ENCODE measurements around the gene FBXL22. TPM values are rescaled to one million over a fixed set of nuclear protein-coding genes. Genes with fewer than 3 reads are reported as not detected.

FBXL22 gene
- total RNA-seq, 1 donor from 2014 or later = 31.0 TPM

DNA sequence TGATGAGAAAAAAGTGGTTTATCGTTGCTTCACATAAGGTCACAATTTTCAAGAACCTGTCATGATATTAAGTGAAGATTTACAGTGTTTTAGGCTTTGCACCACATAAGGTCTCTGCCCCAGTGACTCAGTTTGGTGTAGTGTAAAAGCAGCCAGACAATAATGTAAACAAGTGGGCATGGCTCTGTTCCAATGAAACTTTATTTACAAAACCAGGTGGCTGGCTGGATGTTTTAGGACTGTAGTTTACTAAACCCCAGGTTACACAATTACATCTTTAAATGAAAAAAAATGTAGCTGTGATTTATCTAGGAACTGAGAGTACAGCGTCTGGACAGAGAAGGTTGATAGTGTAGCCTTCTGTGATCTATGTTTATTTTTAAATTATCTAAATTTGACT is 9.7 kb upstream of the FBXL22 start:
- DNase-seq (no peak), ATAC-seq (ENCODE audit: poor library complexity) (no peak)
- intact Hi-C loops (cut with DNase I) = no loop called here

DNA sequence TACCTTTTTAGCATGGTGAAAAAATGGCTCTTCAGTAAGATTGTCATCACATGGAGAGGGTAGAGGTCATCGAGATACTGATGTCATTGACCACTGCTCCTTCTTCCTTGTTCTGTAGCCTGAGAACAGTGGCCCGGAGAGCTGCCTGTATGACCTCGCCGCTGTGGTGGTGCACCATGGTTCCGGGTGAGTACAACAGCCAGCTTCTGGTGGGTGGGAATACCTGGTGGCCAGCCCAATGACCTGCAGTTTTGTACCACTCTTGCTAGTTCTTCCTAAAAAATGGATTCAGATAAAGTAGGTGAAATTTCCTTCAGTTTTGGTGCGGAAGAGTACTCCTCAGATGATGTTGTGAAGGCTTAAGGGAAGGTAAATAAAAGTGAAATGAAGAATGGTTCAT is 8.4 kb upstream of the FBXL22 start:
- intact Hi-C loops (cut with DNase I) = no loop called here
- DNase-seq (no peak), ATAC-seq (ENCODE audit: poor library complexity) (no peak)

DNA sequence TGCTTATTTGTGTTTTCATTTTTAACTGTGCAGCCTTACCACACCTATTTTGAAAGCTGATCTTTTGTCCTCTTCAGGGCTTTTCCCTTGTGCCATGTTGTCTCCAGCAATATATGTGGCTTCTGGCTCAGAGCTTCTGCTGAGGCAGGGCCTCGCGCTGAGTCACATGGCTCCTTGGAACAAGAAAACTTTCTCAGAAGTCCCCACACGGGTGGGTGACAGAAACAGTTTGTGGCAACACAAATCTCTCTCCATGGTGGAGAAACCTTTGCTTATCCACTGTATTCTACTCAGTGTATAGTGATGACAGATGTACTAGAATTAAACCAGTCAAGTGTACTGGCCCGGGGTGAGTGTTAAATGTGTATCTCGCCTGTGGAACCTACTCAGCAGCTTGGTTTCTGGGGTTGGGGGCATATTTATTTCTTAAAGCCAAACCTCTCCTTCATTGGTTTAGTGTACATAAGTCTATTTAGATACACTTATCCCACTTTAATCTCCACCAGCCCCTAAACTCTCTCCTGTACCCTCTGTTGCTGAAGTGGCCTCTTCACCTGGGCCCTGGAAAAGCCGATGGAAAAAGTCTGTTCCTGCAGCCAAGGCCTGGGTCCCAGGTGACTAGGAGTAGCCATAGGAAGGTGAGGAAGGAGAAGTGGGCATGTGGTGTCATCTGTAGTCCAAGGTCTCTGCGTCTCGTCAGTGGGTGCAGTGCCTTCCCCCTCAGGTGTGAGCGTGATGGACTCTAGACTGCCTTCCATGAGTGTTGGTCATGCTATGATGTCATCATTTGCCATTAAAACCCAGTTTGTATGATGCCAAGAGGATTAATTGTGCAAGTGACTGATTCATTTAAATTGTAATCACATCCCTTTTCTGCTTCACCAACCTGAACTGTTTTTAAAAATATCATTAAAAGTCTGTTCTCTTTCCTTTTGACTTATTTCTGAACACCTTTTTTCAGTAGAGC is 3.2 kb upstream of the FBXL22 start:
- intact Hi-C loops (cut with DNase I) = no loop called here
- ATAC-seq (ENCODE audit: poor library complexity) = no peak
- DNase-seq = no peak

DNA sequence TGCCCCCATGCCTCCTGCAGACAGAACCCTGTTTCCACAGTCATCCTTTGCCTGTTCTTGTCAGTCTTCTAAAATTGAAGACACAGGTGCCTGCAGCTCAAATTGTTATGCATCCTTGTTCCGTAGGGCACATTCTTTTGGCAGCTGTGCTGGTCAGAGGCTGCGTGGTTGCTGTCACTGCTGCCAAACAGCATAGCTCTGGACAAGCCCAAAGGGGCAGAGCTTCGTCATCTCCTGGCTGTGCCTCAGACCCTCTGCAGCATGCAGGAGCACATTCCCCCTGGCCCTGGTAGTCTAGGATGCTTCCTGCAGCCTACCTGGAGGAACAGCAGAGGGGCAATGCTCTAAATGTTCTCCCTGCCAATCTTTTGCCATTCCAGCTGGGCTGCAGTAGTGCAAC is 2.1 kb upstream of the FBXL22 start:
- intact Hi-C loops (cut with DNase I) = loop anchor here (5.0 kb wide), 2 partner anchors 93 to 128 kb away; partner anchors contain the start of gene USP3
- peak; percentile 66 for DNase-seq
- peak; percentile 38 for ATAC-seq (ENCODE audit: poor library complexity)

DNA sequence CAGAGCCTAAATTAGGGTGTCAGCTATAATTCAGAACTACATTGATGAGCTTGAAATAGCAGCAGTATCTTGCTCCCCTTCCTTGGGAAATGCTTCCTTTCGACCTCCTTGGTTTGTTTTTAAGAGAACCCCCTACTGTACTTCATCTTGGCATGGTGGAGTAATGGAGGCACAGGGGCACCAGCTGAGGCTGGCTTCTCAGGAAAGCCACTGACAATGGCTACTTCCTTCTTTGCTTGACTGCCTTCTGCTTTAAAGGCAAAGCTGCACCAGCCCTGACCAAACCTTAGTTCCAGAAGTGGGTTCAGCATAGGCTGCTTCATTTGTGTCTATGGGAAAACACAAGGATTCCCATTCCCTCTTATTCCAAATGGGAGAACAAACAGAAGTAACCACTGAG is 1.5 kb upstream of the FBXL22 start:
- intact Hi-C loops (cut with DNase I) = loop anchor here (5.0 kb wide), 2 partner anchors 93 to 128 kb away; partner anchors contain the start of gene USP3
- no peak for ATAC-seq (ENCODE audit: poor library complexity)
- DNase-seq = no peak

DNA sequence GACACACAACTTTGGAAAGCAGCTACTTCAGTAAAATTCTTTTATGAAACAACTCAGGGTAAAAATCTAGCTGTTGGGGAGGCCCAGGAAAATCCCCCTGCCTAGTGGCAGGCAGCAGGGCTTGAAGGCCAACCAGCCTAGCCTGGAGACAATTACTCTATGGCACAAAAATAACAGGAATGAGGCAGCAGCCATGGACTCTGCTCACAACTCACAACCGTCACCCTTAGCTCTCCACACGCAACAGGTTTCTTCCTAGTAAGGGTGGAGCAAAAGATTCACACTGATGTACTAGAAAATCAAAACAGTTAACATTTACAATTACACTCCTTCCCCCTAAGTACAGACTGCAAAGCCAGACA is 530 bp upstream of the FBXL22 start:
- ATAC-seq (ENCODE audit: poor library complexity) (no peak), DNase-seq (no peak)
- intact Hi-C loops (cut with DNase I) = loop anchor here (5.0 kb wide), 2 partner anchors 94 to 129 kb away; partner anchors contain the start of gene USP3

DNA sequence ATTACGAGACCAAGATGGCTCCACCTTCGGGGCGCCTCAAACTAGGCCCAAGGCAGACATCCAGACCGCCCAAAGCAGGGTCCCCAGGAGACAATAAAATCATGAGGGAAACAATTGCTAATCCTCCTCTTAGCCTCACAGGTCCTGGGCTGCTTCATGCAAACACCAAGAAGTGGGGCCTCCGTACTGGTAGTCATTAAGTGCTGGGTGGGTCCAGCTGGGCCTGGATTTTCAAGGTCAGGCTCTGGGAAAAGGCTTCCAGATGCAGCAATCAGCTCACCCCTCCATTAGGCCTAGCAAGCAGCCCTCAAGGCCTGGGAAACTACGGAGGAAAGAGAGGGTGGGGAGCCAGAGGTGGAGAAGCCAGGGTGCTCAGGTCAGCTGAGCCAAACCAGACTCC is 634 bp downstream of the FBXL22 start:
- ATAC-seq (ENCODE audit: poor library complexity) (no peak), DNase-seq (no peak)
- intact Hi-C loops (cut with DNase I) = loop anchor here (5.0 kb wide), 2 partner anchors 96 to 131 kb away; partner anchors contain the start of gene USP3

DNA sequence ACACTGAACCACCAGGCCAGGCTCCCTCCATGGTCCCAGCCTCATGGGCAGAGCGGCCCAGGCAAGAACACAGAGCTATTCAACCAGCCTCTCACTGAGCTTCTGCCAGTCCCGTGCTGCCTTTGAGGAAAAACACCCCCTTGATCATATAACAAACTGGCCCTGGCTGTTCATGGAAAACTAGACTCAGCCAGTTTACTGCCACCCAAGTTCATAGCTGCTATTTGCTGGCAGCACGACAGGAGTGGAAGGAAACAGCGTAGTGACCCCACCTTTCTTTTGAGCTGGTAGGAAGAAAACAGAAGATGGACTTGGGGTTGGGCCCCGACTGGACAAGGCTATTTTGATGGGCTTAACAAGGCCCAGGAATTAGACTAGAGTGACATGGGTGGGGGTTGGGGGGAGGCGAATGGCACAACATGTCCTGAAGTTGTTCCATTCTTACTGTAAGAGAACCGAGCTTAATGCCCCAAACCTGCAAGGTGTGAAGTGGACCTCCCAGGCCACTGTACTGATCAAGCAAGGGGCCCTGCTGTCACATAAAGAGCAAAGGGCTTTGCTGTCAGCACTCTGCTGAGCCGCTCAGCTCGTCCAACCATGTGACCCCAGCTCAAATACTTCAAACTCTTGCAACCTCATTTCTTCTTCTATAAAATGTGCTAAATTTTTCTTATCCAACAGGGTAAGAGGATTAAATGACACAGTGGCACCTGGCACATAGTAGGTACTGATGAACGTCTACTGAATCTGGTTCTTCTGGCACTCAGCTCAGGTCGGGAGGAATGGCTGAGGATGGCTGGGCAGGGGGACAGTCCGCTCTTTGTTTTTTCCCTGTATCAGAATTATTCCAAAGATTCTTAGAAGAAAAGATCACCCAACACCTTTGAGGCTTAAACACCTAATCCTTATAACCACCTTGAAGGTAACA is 1.6 kb downstream of the FBXL22 start:
- DNase-seq = no peak
- intact Hi-C loops (cut with DNase I) = loop anchor here (5.0 kb wide), 2 partner anchors 96 to 131 kb away; partner anchors contain the start of gene USP3
- no peak for ATAC-seq (ENCODE audit: poor library complexity)

DNA sequence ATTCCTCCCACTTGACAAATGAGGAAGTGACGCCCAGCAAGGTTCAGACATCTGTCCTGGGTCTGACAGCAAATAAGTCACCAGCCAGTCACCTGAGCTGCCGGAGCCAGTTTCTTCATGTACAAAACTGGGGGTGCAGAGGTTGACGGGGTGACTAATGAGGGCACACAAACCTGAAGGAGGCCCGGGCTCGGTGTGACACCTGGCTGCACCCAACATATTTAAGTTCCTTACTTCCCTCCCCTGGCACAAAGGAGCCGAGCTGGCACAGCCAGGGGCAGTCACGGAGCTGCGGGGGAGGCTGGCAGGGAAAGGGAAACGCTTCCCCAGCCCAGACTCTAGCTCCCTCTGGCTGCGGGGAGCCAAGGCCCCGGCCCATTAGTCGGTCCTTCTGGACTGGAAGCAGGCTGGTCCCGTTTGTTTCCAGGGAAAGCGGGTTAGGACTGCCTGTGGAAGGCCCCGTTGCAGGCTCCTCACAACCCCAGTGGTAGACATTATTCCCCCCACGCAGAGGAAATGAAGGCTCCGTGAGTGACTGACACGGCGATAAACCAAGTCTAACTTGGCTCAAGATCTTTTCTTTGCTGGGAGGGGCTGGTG is 2.3 kb downstream of the FBXL22 start:
- DNase-seq = peak; percentile 73
- ATAC-seq (ENCODE audit: poor library complexity) = peak; percentile 49
- intact Hi-C loops (cut with DNase I) = loop anchor here (5.0 kb wide), 2 partner anchors 97 to 132 kb away; partner anchors contain the start of gene USP3

DNA sequence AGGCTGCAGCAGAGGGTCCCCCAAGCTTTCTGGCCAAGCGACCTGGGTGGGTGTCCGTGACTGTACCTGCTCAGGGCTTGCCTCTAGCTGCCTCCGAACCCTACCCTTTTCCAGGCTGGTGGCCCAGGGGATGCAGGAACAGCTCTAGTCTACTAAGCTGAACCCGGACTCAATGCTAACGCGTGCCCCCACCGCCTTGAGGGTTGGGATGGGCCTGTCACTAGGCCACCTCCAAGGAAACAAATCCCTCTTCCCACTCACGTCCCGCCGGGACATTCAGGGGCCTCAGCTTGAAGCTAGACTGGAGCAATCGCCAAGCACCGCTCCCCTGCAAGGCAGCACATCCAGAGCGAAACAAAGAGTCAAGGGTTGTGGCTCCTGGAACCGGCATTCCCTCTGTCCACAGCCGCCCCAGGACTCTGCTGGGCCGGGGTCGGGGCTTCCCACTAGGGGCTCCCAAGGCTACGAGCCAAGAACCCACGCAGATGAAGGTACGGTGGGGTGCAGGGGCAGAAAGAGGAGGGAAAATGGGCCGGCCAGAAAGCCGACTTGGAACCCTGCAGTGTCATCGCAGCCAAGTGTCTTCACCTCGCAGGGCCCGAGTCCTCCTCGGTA is 2.9 kb downstream of the FBXL22 start:
- DNase-seq (peak; percentile 50), ATAC-seq (ENCODE audit: poor library complexity) (peak; percentile 12)
- intact Hi-C loops (cut with DNase I) = no loop called here

DNA sequence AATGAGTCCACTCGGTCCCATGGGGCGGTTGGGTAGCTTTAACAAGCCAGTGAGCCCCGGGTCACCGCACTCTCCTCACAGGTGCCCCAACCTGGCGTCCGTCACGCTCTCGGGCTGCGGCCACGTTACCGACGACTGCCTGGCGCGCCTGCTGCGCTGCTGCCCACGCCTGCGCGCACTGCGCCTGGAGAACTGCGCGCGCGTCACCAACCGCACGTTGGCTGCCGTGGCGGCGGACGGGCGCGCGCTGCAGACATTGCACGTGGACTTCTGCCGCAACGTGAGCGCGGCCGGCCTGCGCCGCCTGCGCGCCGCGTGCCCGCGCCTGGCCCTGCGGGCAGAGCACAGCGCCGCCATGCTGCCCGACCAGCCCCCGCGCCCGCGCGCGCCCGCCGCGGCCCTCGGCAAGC is 3.4 kb downstream of the FBXL22 start:
- peak; percentile 94 for DNase-seq
- ATAC-seq (ENCODE audit: poor library complexity) = peak; percentile 75
- intact Hi-C loops (cut with DNase I) = no loop called here

DNA sequence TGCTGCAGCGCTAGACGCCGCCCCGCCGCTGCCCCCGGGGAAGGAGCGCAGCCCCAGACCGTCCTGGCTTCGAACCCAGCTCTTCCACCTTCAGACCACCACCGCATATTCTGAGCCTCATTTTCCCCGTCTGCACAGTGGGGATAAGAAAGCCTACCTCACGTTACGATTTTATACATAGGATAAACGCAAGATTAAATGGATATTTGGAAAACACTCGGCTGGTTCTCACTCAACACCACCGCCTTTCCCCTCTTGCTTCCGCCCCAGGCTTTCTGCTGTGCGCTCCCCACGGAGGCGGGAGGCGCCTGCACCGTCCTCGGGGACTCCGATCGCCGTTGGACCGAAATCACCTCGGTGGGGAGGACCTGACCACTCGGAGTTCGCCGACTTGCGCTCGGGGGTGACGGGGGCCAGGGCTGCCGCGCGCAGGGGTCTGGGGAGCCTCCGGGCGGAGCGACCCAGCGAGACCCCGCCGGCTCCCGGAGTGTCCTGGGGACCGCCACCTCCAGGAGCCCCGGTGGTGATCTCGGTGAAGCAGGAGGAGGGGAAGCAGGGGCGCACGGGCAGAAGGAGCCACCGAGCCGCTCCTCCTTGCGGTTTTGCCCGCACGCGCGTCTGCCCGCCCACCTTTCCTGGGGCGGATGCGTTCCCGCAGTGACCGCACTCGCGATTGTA is 4.0 kb downstream of the FBXL22 start:
- DNase-seq (peak; percentile 55), ATAC-seq (ENCODE audit: poor library complexity) (peak; percentile 7)
- intact Hi-C loops (cut with DNase I) = no loop called here

DNA sequence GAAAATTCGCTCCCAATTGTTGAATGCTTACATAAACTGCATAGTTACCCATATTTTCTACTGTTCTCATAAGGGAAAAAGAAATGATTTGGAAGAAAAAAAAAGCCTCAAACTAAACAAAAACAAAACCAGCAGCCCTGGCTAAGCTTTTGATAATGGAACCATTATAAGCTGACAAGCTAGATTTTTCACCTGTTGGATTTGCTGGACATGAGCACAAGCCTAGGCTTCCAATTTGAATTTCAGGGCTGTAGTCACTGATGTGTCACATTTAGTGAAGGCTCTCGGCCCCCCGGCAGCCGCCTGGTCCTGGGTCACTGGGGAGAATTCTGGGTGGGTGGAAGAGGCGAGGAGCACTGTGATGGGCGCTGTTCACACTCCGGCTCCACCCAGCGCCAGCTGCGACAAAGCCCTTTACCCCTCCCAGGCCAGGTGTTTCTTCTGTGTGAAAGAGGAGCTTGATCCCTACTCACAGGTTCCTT is 4.6 kb downstream of the FBXL22 start:
- DNase-seq = no peak
- intact Hi-C loops (cut with DNase I) = no loop called here
- ATAC-seq (ENCODE audit: poor library complexity) = no peak

DNA sequence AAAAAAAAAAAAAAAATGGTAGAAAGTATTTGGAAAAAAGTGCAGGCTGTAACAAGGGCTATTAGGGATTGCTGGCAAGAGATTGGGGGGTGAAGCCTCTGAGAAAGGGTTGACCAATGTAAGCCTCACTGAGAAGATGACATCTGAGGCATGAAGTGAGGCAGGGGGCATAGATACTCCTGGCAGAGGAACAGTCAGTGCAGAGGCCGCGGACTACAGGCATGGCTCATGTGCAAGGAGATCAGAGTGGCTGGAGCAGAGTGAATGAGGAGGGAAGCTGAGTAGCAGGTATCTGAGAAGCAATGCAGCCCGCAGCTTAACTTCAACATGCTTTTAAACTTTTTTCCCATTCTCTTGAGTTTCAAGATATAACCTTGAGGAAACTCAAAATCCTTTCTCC is 5.4 kb downstream of the FBXL22 start:
- no peak for ATAC-seq (ENCODE audit: poor library complexity)
- intact Hi-C loops (cut with DNase I) = no loop called here
- DNase-seq = no peak

DNA sequence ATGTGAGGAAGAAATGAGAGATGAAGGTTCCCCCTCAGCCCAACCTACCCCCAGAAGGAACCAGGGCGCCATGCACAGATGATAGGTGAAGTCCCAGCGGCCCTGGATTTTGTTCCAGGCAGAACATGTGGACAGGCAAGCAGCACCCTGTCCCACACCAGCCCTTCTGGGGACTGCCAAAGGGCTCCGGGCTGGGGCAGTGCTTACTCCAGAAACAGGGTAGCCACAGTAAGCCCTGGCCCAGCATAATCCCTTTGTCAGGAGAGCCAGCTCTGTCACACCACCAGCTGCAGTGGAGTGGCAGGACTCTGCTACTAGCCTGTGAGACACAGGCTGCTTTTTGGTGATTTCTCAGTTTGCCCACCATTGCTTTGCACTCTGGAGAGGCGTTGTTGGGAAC is 6.3 kb downstream of the FBXL22 start:
- ATAC-seq (ENCODE audit: poor library complexity) (no peak), DNase-seq (no peak)
- intact Hi-C loops (cut with DNase I) = no loop called here

DNA sequence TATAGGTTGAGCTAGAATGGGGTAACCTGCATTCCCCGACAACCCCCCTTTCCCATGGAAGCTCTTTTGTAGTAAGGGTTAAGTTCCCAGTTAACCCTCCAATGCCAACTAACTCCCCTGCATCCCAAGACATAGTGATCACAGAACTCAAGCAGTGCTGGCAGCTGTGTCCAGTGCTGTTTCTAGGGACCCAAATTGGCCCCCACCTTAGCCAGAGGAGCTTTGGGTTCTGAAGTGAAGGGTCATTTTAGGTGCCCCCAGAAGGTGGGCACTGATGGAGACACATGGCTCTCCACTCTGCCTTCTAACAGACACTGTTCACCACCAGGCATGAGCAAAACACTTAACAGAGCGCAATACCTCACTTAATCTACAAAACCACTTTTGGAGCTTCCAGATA is 7.1 kb downstream of the FBXL22 start:
- intact Hi-C loops (cut with DNase I) = no loop called here
- DNase-seq = no peak
- no peak for ATAC-seq (ENCODE audit: poor library complexity)

DNA sequence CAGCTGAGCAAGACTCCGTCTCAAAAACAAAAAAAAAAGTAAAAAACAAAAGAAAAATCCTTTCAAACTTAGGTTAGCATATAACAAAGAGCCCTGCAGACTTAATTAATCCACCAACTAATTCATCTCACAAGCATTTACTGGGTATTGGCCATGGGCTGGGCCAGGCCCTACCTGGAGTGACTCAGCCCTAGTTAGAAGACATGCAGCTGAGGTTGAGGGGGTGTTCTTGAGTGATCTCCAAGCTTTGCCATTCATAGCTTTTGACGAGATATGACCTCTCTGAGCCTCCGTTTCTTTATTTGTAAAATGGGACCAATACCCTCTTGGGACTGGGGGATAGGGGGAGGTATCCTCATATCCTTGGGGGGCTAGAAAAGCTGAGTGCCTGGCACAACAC is 7.8 kb downstream of the FBXL22 start:
- ATAC-seq (ENCODE audit: poor library complexity) = no peak
- intact Hi-C loops (cut with DNase I) = no loop called here
- DNase-seq = no peak

DNA sequence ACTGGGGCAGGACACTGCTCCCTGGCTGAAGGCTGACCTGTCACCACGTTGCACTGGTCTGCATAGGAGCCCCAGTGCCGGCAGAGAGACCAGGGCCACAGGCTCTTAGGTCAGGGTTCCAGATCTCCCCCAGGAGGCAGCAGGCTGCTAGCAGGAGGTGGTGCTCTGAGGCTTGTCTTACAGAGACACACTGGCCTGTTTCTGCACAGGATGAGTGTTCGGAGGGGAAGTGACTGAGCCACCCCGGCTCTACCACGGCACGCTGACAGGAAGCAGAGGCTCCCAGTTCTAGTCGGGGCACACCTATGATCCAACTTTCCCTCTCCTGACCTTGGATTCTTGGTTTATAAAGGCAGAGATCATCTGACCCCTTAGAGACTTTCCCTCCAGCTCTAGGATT is 8.6 kb downstream of the FBXL22 start:
- DNase-seq = no peak
- intact Hi-C loops (cut with DNase I) = no loop called here
- ATAC-seq (ENCODE audit: poor library complexity) = no peak

Measured in Right ventricle myocardium superior (tissue), 1 donor.